Activated CD4-positive, alpha-beta T cell treated with anti-CD3 and anti-CD28 coated beads for 48 hours (primary cell): ENCODE data around the gene XAGE2.
A peak's percentile ranks its signal among the peaks of the same experiment; 100 is the strongest.
"Not testable (repeated sequence)": the region's sequence is repeated elsewhere in the genome, so short reads cannot be mapped to it uniquely, and the experiment has no call there.

Experiments used
- DNase-seq: peaks from one replicate; pipeline ENCODE4 v3.0.0-alpha.2; 2020

Gene XAGE2

GRCh38 chrX:52368368-52369055, at the start of gene XAGE2:
TSS of gene XAGE2 (plus strand) at chrX:52369021. CDS start at chrX:52370015, 994 bp downstream.
- no peak for DNase-seq

- no peak for DNase-seq
Measured at GRCh38 chrX:52337410-52337809, 31.4 kb upstream of the XAGE2 start.

- DNase-seq = no peak
Measured at GRCh38 chrX:52341493-52341892, 27.3 kb upstream of the XAGE2 start.

GRCh38 chrX:52343131-52343530, 25.7 kb upstream of the XAGE2 start:
- not testable (repeated sequence) for DNase-seq

- DNase-seq = peak; percentile 67
Measured at GRCh38 chrX:52345402-52345801, 23.4 kb upstream of the XAGE2 start.

- peak; percentile 51 for DNase-seq
Measured at GRCh38 chrX:52346174-52347165, 22.4 kb upstream of the XAGE2 start.

- no peak for DNase-seq
Measured at GRCh38 chrX:52349681-52350080, 19.1 kb upstream of the XAGE2 start.

- DNase-seq = no peak
Measured at GRCh38 chrX:52352551-52352950, 16.3 kb upstream of the XAGE2 start.

GRCh38 chrX:52353838-52354237, 15.0 kb upstream of the XAGE2 start:
- DNase-seq = no peak

- DNase-seq = no peak
Measured at GRCh38 chrX:52355108-52355507, 13.7 kb upstream of the XAGE2 start.

GRCh38 chrX:52359614-52360232, 9.1 kb upstream of the XAGE2 start:
- DNase-seq = no peak

GRCh38 chrX:52361941-52362340, 6.9 kb upstream of the XAGE2 start:
- DNase-seq = no peak

- no peak for DNase-seq
Measured at GRCh38 chrX:52363247-52363883, 5.5 kb upstream of the XAGE2 start.

GRCh38 chrX:52378870-52379269, 10.0 kb downstream of the XAGE2 start:
- DNase-seq = no peak

- no peak for DNase-seq
Measured at GRCh38 chrX:52380993-52381392, 12.2 kb downstream of the XAGE2 start.

- no peak for DNase-seq
Measured at GRCh38 chrX:52410439-52411394, 41.9 kb downstream of the XAGE2 start.

GRCh38 chrX:52415304-52415703, 46.5 kb downstream of the XAGE2 start:
- DNase-seq = no peak

GRCh38 chrX:52416816-52417215, 48.0 kb downstream of the XAGE2 start:
- no peak for DNase-seq

GRCh38 chrX:52420824-52421443, 52.1 kb downstream of the XAGE2 start:
- no peak for DNase-seq

- DNase-seq = no peak
Measured at GRCh38 chrX:52422884-52423283, 54.1 kb downstream of the XAGE2 start.

- DNase-seq = no peak
Measured at GRCh38 chrX:52424656-52425055, 55.8 kb downstream of the XAGE2 start.
